ENCODE results near the gene PLA2G4B. TPM values are rescaled to one million over a fixed set of nuclear protein-coding genes. Genes with fewer than 3 reads are reported as not detected.

Gene PLA2G4B
- polyA plus RNA-seq, 1 donor (not counting 4 experiments of a cell fraction or from before 2014, with no cell fraction given) = 8.6 TPM

DNA sequence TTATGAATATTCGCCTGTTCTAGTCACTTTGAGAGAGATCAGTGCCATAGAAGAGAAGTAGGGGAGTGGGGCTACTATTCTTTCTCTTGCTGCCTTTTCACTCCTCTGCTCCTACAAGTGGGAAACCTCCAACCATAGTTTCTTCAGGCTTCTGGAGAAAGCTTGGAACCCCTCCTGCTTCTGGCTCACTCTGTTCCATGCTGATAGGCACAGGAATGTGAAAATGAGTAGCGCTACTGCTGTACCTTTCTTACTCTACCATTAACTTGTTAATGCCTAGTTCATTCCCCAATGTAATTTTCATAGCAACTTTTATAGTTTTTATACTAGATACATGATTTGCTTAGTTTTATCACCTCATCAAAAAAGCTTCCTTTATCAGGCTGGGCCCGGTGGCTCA, 37.5 kb upstream of the PLA2G4B start:
- H3K9me3 ChIP-seq (ENCODE audit: control insufficient read depth, low read depth, low read length) = no peaks in the 10 kb centered on the region
- no peaks in the 10 kb centered on the region for H3K9me1 ChIP-seq (ENCODE audit: control insufficient read depth, extremely low read depth, insufficient read depth, low read length)
- FAIRE-seq = no peak
- H4K20me1 ChIP-seq (ENCODE audit: control insufficient read depth, extremely low read depth, insufficient read depth, low read length) = no peaks in the 10 kb centered on the region
- no peak for DNase-seq (ENCODE audit: low read depth, low spot score)
- H3K36me3 ChIP-seq (ENCODE audit: control insufficient read depth in 2 of 2, extremely low read depth in 1 of 2, insufficient read depth in 2 of 2, low read length in 2 of 2) = peaks cover 4 to 18% of the 10 kb centered on the region in 2 experiments
- peak overlapping the region; percentile 35 for H3K4me2 ChIP-seq (ENCODE audit: control insufficient read depth, extremely low read depth, insufficient read depth, low read depth, low read length)
- H2AFZ ChIP-seq (ENCODE audit: control insufficient read depth, low read length) = no peak overlapping the region
- peaks cover 83% of the 10 kb centered on the region for H3K4me1 ChIP-seq (ENCODE audit: control insufficient read depth, extremely low read depth, insufficient read depth, low read length)
- peaks cover 51% of the 10 kb centered on the region for H3K79me2 ChIP-seq (ENCODE audit: control insufficient read depth, insufficient read depth, low read length)
- no peaks in the 10 kb centered on the region for H3K27me3 ChIP-seq (ENCODE audit: control insufficient read depth, extremely low read depth, insufficient read depth, low read length)
- H3K27ac ChIP-seq (ENCODE audit: control insufficient read depth, insufficient read depth, low read length) = peak overlapping the region; percentile 99
- H3K9ac ChIP-seq (ENCODE audit: control insufficient read depth, extremely low read depth, insufficient read depth, low read length) = peak overlapping the region; percentile 43
- no peak for TF ChIP-seq EZH2 (IDR thresholded peaks at IDR 0.05; ENCODE audit: low read length)
- TF ChIP-seq, protein P1, sequence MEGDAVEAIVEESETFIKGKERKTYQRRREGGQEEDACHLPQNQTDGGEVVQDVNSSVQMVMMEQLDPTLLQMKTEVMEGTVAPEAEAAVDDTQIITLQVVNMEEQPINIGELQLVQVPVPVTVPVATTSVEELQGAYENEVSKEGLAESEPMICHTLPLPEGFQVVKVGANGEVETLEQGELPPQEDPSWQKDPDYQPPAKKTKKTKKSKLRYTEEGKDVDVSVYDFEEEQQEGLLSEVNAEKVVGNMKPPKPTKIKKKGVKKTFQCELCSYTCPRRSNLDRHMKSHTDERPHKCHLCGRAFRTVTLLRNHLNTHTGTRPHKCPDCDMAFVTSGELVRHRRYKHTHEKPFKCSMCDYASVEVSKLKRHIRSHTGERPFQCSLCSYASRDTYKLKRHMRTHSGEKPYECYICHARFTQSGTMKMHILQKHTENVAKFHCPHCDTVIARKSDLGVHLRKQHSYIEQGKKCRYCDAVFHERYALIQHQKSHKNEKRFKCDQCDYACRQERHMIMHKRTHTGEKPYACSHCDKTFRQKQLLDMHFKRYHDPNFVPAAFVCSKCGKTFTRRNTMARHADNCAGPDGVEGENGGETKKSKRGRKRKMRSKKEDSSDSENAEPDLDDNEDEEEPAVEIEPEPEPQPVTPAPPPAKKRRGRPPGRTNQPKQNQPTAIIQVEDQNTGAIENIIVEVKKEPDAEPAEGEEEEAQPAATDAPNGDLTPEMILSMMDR (optimal IDR thresholded peaks at IDR 0.05 in 1 of 3, IDR thresholded peaks at IDR 0.05 in 1 of 3, conservative IDR thresholded peaks at IDR 0.05 in 1 of 3; ENCODE audit: extremely low read depth in 1 of 3, insufficient read depth in 2 of 3, low read length in 3 of 3) = no peak
- no peak overlapping the region for H3K4me3 ChIP-seq (ENCODE audit: control insufficient read depth in 2 of 3, extremely low read depth in 1 of 3, insufficient read depth in 2 of 3, low read depth in 1 of 3, low read length in 3 of 3)
- dilution Hi-C loops (cut with MboI; ENCODE audit: extremely low pct_ligation_motif_present, low sequenced_read_pairs) = no loop called here

DNA sequence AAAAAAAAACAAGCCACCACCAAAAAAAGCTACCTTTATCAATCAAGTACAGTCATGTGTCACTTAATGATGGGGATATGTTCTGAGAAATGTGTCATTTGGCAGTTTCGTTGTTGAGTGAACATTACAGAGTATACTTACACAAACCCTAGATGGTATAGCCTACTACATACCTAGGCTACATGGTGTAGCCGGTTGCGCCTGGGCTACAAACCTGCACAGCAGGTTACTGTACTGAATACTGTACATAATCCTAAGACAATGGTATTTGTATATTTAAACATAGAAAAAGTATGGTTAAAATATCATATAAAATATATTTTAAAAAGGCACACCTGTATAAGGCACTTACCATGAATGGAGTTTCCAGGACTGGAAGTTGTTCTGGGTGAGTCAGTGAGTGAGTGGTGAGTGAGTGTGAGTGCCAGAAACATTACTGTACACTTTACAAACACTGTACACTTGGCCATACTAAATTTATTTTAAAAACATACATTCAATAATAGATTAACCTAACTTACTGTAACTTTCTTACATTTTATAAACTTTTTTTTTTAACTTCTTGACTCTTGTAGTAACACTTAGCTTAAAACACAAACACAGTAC, 36.7 kb upstream of the PLA2G4B start:
- Histone ChIP-seq H2AFZ (ENCODE audit: control insufficient read depth, low read length) (no peak overlapping the region), H3K9ac (ENCODE audit: control insufficient read depth, extremely low read depth, insufficient read depth, low read length) (peak overlapping the region; percentile 43), H3K9me1 (ENCODE audit: control insufficient read depth, extremely low read depth, insufficient read depth, low read length) (no peaks in the 10 kb centered on the region), H4K20me1 (ENCODE audit: control insufficient read depth, extremely low read depth, insufficient read depth, low read length) (no peaks in the 10 kb centered on the region), H3K9me3 (ENCODE audit: control insufficient read depth, low read depth, low read length) (no peaks in the 10 kb centered on the region), H3K36me3 (ENCODE audit: control insufficient read depth in 2 of 2, extremely low read depth in 1 of 2, insufficient read depth in 2 of 2, low read length in 2 of 2) (peaks cover 4 to 22% of the 10 kb centered on the region in 2 experiments), H3K4me3 (ENCODE audit: control insufficient read depth in 2 of 3, extremely low read depth in 1 of 3, insufficient read depth in 2 of 3, low read depth in 1 of 3, low read length in 3 of 3) (peak overlapping the region in 1 of 3 experiments; percentile 2), H3K79me2 (ENCODE audit: control insufficient read depth, insufficient read depth, low read length) (peaks cover 52% of the 10 kb centered on the region), H3K27ac (ENCODE audit: control insufficient read depth, insufficient read depth, low read length) (peak overlapping the region; percentile 99), H3K27me3 (ENCODE audit: control insufficient read depth, extremely low read depth, insufficient read depth, low read length) (no peaks in the 10 kb centered on the region), H3K4me2 (ENCODE audit: control insufficient read depth, extremely low read depth, insufficient read depth, low read depth, low read length) (peak overlapping the region; percentile 41), H3K4me1 (ENCODE audit: control insufficient read depth, extremely low read depth, insufficient read depth, low read length) (peaks cover 83% of the 10 kb centered on the region)
- peak; percentile 60 for FAIRE-seq
- TF ChIP-seq, protein P1 (optimal IDR thresholded peaks at IDR 0.05 in 1 of 3, IDR thresholded peaks at IDR 0.05 in 1 of 3, conservative IDR thresholded peaks at IDR 0.05 in 1 of 3; ENCODE audit: extremely low read depth in 1 of 3, insufficient read depth in 2 of 3, low read length in 3 of 3) = no peak
- no peak for TF ChIP-seq EZH2 (IDR thresholded peaks at IDR 0.05; ENCODE audit: low read length)
- no peak for DNase-seq (ENCODE audit: low read depth, low spot score)
- dilution Hi-C loops (cut with MboI; ENCODE audit: extremely low pct_ligation_motif_present, low sequenced_read_pairs) = no loop called here

Measured in keratinocyte (primary cell).